NCI-H446 treated with DMSO at 0.1 percent for 48 hours (cell line): ENCODE measurements around the gene TMEM31.
"Not testable (repeated sequence)": the region's sequence is repeated elsewhere in the genome, so short reads cannot be mapped to it uniquely, and the experiment has no call there.

Experiments used
- DNase-seq: peaks from one replicate; lab custom pipeline; 2025; lab: John Stamatoyannopoulos, UW

TMEM31 gene

GRCh38 chrX:103726477-103726876 lies 15.8 kb downstream of the TMEM31 start:
- DNase-seq: no peak

- no peak for DNase-seq
These were observed 16.4 kb downstream of the TMEM31 start for GRCh38 chrX:103727115-103727514.

GRCh38 chrX:103729015-103729414 lies 18.3 kb downstream of the TMEM31 start:
- DNase-seq: no peak

- no peak for DNase-seq
These were observed 19.6 kb downstream of the TMEM31 start for GRCh38 chrX:103730147-103730795.

- no peak for DNase-seq
These were observed 20.2 kb downstream of the TMEM31 start for GRCh38 chrX:103730796-103731493.

GRCh38 chrX:103733017-103733416 lies 22.3 kb downstream of the TMEM31 start:
- DNase-seq: no peak

- DNase-seq: no peak
These were observed 23.5 kb downstream of the TMEM31 start for GRCh38 chrX:103734125-103734760.

GRCh38 chrX:103737696-103738095 lies 27.0 kb downstream of the TMEM31 start:
- no peak for DNase-seq

- no peak for DNase-seq
These were observed 28.7 kb downstream of the TMEM31 start for GRCh38 chrX:103739421-103739820.

GRCh38 chrX:103741879-103742278 lies 31.2 kb downstream of the TMEM31 start:
- no peak for DNase-seq

GRCh38 chrX:103742339-103742738 lies 31.6 kb downstream of the TMEM31 start:
- DNase-seq: no peak

GRCh38 chrX:103747163-103747562 lies 36.5 kb downstream of the TMEM31 start:
- DNase-seq: no peak

- no peak for DNase-seq
These were observed 43.7 kb downstream of the TMEM31 start for GRCh38 chrX:103754401-103754800.

GRCh38 chrX:103756736-103757135 lies 46.0 kb downstream of the TMEM31 start:
- no peak for DNase-seq

- DNase-seq: no peak
These were observed 47.8 kb downstream of the TMEM31 start for GRCh38 chrX:103758555-103758954.

- DNase-seq: not testable (repeated sequence)
These were observed 52.8 kb downstream of the TMEM31 start for GRCh38 chrX:103763541-103763940.
